CD1c-positive myeloid dendritic cell (primary cell): Measurements from ENCODE around the gene USP54.
"Not testable (repeated sequence)": the region's sequence is repeated elsewhere in the genome, so short reads cannot be mapped to it uniquely, and the experiment has no call there.

Experiments
- DNase-seq: peaks from one replicate; pipeline ENCODE4 v3.0.0-alpha.2; 2016; ENCODE audit errors: extremely low spot score

USP54 gene

DNA sequence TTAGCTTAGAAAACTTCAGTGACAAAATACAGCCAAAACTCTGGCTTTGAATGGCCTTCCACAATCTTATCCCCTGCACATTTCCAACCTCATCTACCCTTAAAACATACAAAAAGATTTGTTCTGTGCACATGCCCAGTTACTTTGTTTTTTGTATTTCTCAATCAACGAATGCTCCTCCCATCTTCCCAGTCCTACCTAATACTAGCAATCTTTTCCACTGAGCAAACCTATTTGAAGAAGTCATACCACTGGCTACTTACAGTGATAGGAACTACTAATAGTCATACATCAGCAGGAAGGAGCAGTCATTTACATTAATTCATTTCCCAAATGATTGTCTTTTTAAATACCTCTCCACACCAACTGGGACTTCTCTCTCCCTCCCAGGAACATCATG is 2.5 kb downstream of the USP54 start:
- no peak for DNase-seq

DNA sequence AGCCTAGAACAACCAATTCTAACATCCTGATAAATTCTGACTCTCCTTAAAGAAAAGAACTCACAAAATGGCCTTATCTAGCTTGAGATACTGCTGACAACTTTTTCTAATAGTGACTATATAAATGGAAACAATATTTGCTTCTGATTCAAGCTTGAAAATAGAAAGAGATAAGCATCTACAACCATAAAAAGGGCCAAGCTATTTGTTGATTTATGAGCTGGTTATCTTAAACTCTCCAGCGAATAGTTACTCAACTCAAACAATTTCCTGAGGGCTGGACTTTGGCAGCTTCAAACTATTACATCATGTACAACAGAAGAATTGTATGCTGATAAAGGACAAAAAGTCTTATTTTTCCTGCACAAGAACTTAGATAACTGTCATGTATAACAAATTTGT is 4.6 kb downstream of the USP54 start:
- DNase-seq, result no peak

DNA sequence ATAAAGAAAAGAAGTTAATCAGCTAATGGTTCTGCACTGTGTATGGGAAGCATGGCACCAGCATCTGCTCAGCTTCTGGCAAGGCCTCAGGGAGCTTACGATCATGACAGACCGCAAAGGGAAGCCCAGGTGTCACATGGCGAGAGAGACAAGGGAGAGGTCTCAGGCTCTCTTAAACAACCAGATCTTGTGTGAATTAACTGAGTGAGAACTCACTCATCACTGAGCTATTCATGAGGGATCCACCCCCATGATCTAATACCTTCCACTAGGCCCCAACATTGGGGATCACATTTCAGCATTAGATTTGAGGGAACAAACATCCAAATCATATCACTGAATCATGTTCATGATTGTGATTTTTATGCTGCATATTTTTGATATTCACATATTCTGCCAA is 5.8 kb downstream of the USP54 start:
- no peak for DNase-seq

DNA sequence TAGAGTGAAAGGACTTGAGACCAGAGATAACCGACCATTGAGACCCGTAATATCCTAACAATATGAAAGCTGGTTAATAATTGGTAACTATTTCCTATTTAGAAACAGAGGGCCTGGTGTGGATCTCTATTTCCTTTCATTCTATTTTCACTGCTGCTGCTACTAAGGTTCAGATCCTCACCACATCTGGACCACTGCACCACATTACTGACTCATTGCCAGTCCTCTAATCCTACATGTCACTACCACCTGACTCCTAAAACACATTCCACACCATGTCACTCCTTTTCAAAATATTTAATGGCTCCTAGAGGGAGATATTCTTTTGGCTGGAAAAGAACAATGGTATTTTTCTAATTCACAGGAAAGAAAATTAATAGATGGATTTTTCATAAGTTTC is 6.4 kb downstream of the USP54 start:
- DNase-seq, result no peak

DNA sequence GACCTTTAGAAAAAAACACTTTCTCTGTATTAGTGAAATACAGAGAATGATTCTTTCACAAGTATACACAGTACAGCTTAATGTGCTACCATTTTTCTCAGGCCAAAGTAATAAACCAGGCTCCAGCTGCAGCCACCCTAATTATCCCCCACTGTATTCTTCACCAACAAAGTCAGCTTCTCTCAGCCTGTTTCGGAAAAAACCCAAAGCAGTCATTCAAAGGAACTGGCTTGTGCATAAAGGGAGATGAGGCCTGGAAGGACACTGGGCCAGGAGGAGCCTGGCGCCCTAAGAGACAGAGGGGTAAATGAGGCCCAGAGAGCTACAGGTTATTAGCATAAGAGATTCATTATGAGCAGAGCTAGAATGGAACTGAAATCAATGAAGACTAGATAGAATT is 9.2 kb downstream of the USP54 start:
- DNase-seq, result no peak

- not testable (repeated sequence) for DNase-seq
These were observed 12.2 kb downstream of the USP54 start for GRCh38 chr10:73578927-73579326.

DNA sequence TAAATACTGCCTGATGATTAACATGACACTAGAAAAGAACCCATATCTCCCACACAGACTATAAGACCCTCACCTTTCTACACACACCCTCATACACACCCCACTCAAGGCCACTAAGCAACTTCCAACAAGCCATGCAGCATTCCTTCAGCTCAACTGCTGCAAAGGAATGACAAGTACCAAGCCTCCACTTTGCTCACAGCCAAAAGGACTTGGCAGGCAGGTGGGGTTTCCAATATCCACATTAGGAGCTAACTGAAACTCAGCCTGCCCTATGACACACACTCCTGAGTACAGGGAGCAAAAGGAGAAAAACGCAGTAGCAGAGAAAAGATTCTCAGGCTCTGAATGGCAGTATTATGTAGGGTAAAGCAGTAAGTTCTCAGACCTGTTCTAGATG is 13.4 kb downstream of the USP54 start:
- no peak for DNase-seq

DNA sequence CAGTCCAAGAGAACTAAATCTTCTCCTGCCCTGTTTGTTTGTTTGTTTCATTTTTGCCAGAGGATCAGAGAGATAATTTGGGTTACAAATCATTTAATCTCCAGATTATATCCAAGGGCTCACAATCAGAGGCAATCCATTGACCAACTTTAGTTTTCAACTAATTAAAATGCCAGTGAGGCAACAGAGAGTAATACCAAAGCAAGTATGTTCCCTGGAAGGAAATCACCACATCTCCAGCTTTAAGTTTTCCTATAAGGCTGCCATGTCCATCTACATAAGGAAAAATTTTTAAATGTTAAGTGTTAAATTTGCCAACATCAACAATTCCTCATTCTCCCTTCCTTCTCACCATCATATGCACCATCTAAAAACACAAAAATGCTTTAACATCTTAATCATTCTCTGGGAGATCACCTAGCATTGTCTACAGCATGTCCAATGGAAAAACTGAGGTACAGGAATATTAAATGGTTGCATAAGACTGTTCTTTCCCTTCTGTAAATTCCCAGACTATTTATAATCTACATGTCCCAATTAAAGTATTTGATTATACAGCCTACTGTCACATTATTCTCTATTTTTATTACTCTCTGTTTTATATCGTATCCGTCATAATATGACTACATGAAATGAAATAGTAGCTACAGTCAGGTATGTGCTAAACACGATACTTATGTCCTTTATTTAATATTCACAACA is 14.1 kb downstream of the USP54 start:
- DNase-seq, result no peak

DNA sequence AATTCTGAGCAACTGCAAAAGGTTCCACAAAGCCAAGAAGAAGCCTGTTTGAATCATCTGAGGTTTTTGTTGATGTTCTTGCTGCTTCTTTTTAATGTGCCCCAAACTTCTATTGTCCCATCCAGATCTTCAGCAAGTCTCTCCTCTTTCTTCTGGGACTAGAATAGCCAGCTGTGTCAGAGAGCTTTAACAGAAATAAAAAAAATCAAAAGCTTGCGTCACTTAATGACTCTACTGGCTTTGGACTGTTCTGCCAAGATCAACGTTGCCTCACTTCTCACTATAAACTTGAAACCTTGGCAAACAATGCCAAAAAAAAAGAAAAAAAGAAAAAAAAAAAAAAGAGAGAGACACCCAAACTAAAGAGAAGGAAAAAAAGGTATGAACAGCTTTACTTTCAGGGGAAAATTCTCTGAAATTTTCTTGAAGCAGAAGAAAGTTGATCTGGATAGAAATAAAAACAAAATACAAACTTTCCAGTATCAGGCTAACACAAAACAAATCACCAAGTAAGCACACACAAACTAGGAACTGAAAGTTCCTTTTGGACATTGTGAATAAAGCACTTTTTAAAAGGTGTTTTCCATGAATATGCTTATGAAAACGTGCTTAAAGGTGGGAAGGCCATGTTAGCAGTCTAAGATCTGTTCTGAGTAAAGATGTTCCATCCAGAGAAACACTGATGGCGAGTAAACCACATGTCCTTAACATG is 14.8 kb downstream of the USP54 start:
- no peak for DNase-seq

DNA sequence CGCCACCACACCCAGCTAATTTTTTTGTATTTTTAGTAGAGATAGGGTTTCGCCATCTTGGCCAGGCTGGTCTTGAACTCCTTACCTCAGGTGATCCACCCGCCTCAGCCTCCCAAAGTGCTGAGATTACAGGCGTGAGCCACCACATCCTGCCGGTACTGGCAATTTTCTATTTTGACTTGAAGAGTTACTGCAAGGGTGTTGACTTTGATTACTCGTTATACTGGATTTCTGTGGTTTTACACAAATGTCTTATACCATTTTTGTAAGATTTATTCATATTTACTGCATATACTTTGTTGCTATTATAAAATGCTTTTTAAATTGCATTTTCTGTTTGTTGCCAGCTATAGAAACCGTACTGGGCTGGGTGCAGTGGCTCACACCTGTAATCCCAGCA is 24.1 kb downstream of the USP54 start:
- DNase-seq, result not testable (repeated sequence)

DNA sequence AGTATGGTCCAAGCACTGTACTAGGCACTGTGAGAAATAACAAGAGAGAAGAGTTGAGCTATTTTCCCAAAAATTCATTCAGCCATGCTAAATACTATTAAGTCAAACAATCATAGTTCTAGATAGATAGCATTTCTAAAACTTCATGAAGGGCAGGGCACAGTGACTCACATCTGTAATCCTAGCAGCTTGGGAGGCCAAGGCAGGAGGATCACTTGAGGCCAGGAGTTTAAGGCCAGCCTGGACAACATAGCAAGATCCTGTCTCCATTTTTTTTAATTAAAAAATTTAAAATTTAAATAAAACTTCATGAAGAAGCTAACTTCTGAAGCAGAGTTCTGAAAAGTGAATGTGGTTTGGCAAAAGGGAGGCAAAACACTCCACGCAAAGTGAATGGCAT is 29.9 kb downstream of the USP54 start:
- DNase-seq, result no peak

DNA sequence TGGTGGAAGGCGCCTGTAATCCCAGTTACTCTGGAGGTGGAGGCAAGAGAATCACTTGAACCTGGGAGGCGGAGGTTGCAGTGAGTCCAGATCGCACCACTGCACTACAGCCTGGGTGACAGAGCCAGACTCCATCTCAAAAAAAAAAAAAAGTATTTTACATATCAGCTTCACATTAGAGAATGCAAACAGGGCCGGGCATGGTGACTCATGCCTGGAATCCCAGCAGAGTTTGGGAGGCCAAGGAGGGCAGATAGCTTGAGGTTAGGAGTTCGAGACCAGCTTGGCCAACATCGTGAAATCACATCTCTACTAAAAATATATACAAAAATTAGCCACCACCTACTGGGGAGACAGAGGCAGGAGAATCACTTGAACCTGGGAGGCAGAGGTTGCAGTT is 31.6 kb downstream of the USP54 start:
- DNase-seq, result no peak

GRCh38 chr10:73556855-73557254 is 34.3 kb downstream of the USP54 start:
- DNase-seq, result no peak

- no peak for DNase-seq
These were observed 36.4 kb downstream of the USP54 start for GRCh38 chr10:73554721-73555120.

DNA sequence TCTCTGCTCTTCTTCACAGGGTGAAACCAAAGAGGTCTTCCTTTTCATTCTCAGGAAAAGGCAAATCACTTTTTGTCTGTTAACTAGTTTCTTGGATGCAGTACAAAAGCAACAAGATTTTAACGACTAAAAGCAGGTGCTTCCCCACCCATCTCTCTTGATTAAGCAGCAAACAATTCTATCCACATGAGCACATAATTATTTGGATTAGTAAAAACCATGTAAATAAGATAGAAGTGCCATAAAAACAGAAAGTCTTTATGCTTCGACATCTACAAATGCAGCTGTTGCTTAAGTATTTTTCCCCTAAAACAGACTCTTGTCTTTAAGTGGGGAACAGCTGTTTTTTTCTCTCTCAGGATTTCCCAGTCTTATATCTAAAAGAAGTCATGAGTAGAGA is 37.4 kb downstream of the USP54 start:
- no peak for DNase-seq

GRCh38 chr10:73552819-73553715 is 38.1 kb downstream of the USP54 start:
- peak; percentile 11 for DNase-seq

GRCh38 chr10:73551515-73551914 is 39.6 kb downstream of the USP54 start:
- no peak for DNase-seq

DNA sequence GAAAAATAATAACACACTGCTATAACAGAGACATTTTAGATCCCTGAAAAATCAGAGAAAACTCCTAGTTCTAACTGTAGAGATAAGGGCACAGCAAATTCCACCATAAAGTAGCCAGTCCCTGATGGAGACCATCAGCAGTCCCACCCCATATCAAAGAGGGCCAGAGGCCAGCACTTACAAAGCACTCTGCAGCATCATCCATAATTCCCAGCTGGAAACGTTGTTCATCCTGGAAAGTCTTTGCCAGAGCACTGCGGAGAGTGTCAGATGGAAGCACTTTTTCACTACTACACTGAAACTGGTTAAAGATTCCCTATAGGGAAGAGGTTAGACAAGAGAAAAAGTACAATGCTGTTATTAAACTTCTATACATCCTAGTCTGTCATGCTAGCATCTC is 45.8 kb downstream of the USP54 start:
- DNase-seq, result no peak

GRCh38 chr10:73537709-73538108 is 53.4 kb downstream of the USP54 start:
- no peak for DNase-seq

- no peak for DNase-seq
These were observed 53.9 kb downstream of the USP54 start for GRCh38 chr10:73537288-73537687.

DNA sequence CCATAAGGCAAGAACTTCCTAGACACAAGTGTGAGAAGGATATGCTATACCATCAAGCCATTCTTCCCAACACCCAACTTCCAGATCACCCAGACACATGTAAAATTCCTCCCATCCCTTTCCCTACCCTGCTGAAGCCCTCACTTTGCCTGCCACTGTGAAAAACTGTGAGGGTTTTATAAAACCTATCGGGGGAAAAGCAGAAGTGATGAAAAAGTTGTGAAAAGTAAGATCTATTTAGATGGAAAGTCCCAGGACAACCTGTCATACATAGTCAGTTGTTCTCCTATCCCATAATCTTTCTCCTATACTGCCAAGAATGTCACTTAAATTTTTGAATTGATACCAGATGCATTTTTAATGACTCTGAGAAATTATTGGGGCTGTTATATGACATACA is 56.3 kb downstream of the USP54 start:
- DNase-seq, result no peak

GRCh38 chr10:73529089-73529832 is 61.9 kb downstream of the USP54 start:
- DNase-seq, result peak; percentile 84
